ENCODE data around the gene ZNF273.
"Not testable (repeated sequence)": the region's sequence is repeated elsewhere in the genome, so short reads cannot be mapped to it uniquely, and the experiment has no call there.

ZNF273 gene

DNA sequence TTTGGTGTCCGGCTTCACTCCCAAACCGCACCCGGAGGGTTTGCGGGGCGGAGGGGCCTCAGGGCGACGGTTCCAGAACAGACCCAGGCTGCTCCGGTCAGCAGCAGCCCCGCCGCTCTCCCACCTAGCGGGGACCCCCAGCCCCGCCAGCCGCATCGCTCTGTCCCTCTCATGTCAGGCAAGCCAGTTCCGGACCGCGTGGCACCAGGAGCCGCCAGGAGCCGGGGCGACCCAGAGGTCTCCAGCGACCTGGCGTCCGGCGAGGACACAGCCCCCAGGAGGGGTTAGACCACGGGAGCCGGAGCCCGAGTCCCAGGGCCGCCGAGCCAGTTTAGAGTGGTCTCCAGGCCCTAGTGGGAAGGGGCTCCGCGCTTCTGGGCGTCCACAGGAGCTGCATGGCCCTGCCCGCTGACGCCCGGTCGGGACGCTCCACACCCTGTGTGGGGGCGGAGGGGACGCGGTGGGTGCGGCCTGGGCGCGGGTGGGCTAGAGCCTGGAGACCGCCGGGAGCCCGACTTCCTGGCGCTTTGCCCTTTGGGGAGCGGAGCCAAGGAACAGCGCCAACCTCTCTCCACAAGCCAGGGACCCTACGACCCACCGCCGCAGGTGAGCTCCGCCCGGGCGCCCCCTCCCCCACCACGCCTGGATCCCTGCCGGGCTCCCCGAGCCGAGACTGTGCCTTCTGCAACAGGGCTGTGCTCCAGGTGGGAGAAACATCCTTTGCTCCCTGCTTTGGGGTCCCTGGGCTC is 44.4 kb downstream of the ZNF273 start:
- no peak for DNase-seq

DNA sequence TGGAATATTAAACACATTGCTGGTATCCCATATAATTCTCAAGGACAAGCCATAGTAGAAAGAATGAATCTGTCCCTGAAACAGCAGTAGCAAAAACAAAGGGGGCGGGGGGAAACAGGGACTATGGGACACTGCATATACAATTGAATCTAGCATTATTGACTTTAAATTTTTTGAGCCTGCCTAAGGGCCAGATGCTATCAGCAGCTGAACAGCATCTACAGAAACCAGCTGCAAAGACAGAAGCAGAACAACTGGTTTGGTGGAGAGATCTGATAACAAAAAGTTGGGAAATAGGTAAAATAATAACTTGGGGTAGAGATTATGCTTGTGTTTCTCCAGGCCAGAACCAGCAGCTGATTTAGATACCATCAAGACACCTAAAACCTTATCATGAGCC is 45.7 kb downstream of the ZNF273 start:
- not testable (repeated sequence) for DNase-seq

DNA sequence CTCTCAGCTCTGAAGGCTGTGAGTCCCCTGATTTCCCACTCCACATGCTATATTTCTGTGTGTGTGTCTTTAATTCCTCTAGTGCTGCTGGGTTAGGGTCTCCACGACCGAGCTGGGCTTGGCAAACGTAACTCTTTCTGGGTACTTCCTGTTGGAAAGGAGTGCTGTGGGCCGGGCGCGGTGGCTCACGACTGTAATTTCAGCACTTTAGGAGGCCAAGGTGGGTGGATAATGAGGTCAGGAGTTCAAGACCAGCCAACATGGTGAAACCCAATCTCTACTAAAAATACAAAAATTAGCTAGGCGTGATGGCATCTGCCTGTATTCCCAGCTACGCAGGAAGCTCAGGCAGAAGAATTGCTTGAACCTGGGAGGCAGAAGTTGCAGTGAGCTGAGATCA is 47.6 kb downstream of the ZNF273 start:
- DNase-seq, result not testable (repeated sequence)

DNA sequence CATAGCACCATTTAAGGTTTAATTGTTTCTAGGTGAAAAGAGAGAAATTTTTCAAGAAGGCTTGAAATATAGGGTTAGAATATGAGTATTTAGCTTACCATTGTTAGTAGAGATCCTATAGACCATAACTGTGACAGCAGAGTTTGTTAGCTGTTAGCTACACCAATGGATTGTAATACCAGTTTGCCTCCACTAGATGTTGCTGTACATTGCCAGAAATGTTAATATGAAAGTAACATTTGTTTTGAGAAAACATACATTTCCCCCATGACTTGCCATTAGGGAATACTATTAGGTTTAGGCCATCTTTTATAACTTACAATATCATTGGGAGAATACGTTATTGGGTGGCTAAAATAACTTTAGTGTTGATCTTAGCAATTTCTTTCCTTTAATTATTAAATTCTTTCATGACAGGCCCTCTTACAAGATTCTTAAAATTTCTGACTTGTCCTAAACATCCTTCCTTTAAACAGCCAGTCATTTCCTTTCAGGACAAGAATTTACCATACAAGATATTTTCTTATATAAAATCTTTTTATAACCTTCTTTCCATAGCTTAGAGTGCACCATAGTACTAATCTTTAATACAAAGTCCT is 48.3 kb downstream of the ZNF273 start:
- DNase-seq, result peak; percentile 68

DNA sequence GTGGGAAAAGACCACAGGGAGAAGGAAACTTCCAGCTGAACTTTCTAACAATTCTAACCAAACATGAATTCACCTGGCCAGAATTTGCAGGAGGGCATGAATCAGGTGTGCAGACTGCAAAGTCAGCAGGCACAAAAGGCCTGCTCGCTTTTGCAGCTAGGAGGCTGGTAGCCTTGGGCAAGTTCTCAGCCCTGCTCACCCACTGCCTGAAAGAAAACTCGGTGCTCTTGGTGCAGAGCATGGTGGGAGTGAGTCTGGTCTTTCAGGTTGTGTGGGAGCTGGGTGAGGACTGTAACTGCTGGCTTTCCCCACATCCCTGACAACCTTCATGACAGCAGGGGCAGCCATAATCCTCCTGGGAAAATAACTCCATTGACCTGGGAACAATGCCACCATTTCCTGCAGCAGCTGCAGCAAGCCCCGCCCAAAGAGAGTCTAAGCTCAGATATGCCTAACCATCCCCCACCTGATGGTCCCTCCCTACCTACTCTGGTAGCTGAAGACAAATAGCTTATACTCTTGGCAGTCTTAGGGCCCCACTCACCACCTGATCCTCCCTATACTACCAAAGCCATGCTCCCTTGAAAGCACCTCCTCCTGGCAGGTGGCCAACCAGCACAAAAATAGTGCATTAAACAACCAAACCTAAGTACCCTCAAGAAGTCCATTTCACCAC is 56.1 kb downstream of the ZNF273 start:
- DNase-seq, result no peak

DNA sequence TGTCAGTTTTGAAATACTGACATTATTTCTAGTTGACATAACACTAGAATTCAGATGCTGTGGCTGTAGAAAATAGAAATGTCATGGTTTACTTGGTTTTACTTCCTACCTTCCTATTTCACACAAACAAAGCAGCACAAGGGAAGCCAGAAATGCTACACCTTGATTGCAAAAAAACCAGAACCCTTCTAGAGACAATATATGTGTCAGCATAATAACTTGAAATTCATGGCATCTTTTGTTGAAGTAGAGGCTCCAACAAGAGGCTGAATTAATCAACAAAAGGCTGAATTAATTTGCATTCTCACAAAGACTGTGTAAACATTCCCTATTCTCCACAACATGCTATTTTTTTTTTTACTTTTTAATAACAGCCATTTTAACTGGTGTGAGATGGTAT is 62.5 kb downstream of the ZNF273 start:
- DNase-seq, result no peak

DNA sequence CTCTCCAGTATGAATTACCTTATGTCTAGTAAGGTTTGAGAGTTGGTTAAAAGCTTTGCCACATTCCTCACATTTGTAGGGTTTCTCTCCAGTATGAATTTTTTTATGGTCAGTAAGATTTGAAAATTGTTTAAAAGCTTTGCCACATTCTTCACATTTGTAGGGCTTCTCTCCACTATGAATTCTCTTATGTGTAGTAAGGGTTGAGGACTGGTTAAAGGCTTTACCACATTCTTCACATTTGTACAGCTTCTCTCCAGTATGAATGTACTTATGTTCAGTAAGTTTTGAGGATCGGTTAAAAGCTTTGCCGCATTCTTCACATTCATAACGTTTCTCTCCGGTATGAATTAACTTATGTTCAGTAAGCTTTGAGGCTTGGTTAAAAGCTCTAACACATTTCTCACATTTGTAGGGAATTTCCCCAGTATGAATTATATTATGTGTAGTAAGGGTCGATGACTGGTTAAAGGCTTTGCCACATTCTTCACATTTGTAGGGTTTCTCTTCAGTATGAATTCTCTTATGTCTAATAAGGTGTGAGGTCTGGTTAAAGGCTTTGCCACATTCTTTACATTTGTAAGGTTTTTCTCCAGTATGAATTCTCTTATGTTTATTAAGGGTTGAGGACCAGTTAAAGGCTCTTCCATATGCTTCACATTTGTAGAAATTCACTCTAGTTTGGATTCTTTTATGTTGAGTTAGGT is 75.6 kb downstream of the ZNF273 start:
- no peak for DNase-seq
